ENCODE measurements around the gene GMPR2.

GMPR2 gene

GRCh38 chr14:24267516-24267915 is 34.8 kb downstream of the GMPR2 start:
- no peak for DNase-seq (ENCODE audit: low read depth in 1 of 2, low spot score in 1 of 2)
- no peak overlapping the region for H3K27ac ChIP-seq (replicated peaks)
- TF ChIP-seq SPI1 (IDR thresholded peaks at IDR 0.05; ENCODE audit: borderline replicate concordance, low read depth) = no peak
- no peak for TF ChIP-seq REST (IDR thresholded peaks at IDR 0.05; ENCODE audit: insufficient replicate concordance, low read depth)
- no peak for TF ChIP-seq GABPA (IDR thresholded peaks at IDR 0.05; ENCODE audit: low read depth)
- no peak for TF ChIP-seq POLR2AphosphoS5 (IDR thresholded peaks at IDR 0.05; ENCODE audit: low read depth)
- no peak for TF ChIP-seq CTCF (IDR thresholded peaks at IDR 0.05; ENCODE audit: insufficient read depth, low read length)
- no peak overlapping the region for H3K4me3 ChIP-seq (replicated peaks; ENCODE audit: insufficient read depth, low read length)
- H3K27me3 ChIP-seq (ENCODE audit: insufficient read depth, poor library complexity, severe bottlenecking) = no peaks in the 10 kb centered on the region

DNA sequence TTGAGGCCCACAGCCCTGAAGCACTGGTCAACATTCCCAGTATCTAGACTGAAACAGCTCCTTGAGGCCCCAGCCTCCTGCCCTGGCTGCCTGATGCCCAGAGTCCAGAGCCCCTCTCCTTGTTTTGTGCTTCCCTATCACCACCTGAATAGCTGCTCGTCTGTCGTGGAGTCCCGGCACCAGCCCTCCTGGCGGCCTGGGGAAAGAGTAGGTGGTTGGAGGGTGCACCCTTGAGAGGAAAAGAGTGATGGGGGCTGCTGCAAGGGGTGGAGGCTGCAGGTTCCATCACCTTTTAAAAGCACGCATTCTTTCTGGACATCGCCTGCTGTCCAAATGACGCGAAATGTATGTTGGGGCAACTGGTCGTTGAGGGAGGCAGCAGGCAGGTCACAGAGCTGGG is 35.5 kb downstream of the GMPR2 start:
- H3K27ac ChIP-seq (replicated peaks) = no peak overlapping the region
- no peak for DNase-seq (ENCODE audit: low read depth in 1 of 2, low spot score in 1 of 2)
- TF ChIP-seq POLR2AphosphoS5 (IDR thresholded peaks at IDR 0.05; ENCODE audit: low read depth) (no peak), GABPA (IDR thresholded peaks at IDR 0.05; ENCODE audit: low read depth) (no peak), SPI1 (IDR thresholded peaks at IDR 0.05; ENCODE audit: borderline replicate concordance, low read depth) (no peak), CTCF (IDR thresholded peaks at IDR 0.05; ENCODE audit: insufficient read depth, low read length) (no peak), REST (IDR thresholded peaks at IDR 0.05; ENCODE audit: insufficient replicate concordance, low read depth) (no peak)
- H3K27me3 ChIP-seq (ENCODE audit: insufficient read depth, poor library complexity, severe bottlenecking) = no peaks in the 10 kb centered on the region
- no peak overlapping the region for H3K4me3 ChIP-seq (replicated peaks; ENCODE audit: insufficient read depth, low read length)

DNA sequence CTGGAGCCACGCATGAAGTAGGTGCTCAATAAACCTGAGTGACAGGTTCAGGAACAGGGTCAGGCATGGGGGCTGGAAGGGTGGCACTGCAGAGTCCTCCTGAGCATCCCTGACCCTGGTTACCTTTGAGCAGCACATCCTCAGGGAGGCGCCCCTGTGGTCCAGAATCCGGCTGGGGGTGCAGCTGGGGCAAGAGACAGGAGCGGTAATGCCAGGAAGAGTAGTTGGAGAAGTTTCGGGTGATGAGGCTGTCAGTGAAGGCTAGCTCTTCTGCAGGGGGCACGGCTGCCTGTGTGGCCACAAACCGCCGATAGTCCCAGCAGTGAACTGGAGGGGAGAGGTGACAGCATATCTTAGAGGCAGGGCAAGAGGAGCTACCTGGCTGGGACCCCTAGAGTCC is 36.6 kb downstream of the GMPR2 start:
- DNase-seq (ENCODE audit: low read depth in 1 of 2, low spot score in 1 of 2) = no peak
- H3K4me3 ChIP-seq (replicated peaks; ENCODE audit: insufficient read depth, low read length) = no peak overlapping the region
- H3K27ac ChIP-seq (replicated peaks) = no peak overlapping the region
- no peak for TF ChIP-seq GABPA (IDR thresholded peaks at IDR 0.05; ENCODE audit: low read depth)
- TF ChIP-seq SPI1 (IDR thresholded peaks at IDR 0.05; ENCODE audit: borderline replicate concordance, low read depth) = no peak
- TF ChIP-seq CTCF (IDR thresholded peaks at IDR 0.05; ENCODE audit: insufficient read depth, low read length) = no peak
- no peak for TF ChIP-seq POLR2AphosphoS5 (IDR thresholded peaks at IDR 0.05; ENCODE audit: low read depth)
- no peak for TF ChIP-seq REST (IDR thresholded peaks at IDR 0.05; ENCODE audit: insufficient replicate concordance, low read depth)
- H3K27me3 ChIP-seq (ENCODE audit: insufficient read depth, poor library complexity, severe bottlenecking) = no peaks in the 10 kb centered on the region

Measured in HL-60 (cell line).